ENCODE data around the gene TP53INP2. TPM values are rescaled to one million over a fixed set of nuclear protein-coding genes. Genes with fewer than 3 reads are reported as not detected.
A peak's percentile ranks its signal among the peaks of the same experiment; 100 is the strongest.

The TP53INP2 gene
- total and polyA plus RNA-seq, 2 of the 13 experiments (the other 11 are each of a cell fraction or from before 2014, with no cell fraction given): 5.2 to 18.8 TPM

GRCh38 chr20:34689486-34689885 is 14.7 kb upstream of the TP53INP2 start (continued):
- no peak for TF ChIP-seq MYC (CRISPR knock-in tag; IDR thresholded peaks at IDR 0.05; ENCODE audit: borderline replicate concordance)
- TF ChIP-seq MEF2D (CRISPR knock-in tag; IDR thresholded peaks at IDR 0.05): peak; percentile 45; the same call in 1 of the 2 replicates
- TF ChIP-seq FOSL2 (CRISPR knock-in tag; IDR thresholded peaks at IDR 0.05): peak; percentile 92
- no peak for TF ChIP-seq IRF1 (CRISPR knock-in tag; IDR thresholded peaks at IDR 0.05; ENCODE audit: low read depth)
- peak in 1 of 2 experiments; percentile 38; a peak in 1 of 4 replicates for TF ChIP-seq EP300 (IDR thresholded peaks at IDR 0.05; ENCODE audit: low read depth in 2 of 2, low read length in 2 of 2)
- no peak for TF ChIP-seq EP300 (CRISPR knock-in tag; IDR thresholded peaks at IDR 0.05; ENCODE audit: borderline replicate concordance)
- TF ChIP-seq ZNF710 (CRISPR knock-in tag; IDR thresholded peaks at IDR 0.05; ENCODE audit: borderline replicate concordance): no peak
- no peak for TF ChIP-seq ZNF20 (CRISPR knock-in tag; IDR thresholded peaks at IDR 0.05)
- no peak for TF ChIP-seq ZNF564 (CRISPR knock-in tag; IDR thresholded peaks at IDR 0.05)
- 0 out of 2 replicates have a peak, but pooled peaks have one; percentile 67 for TF ChIP-seq HOMEZ (CRISPR knock-in tag; IDR thresholded peaks at IDR 0.05; ENCODE audit: low read depth)
- peak; percentile 52; the same call in 1 of the 2 replicates for TF ChIP-seq JUND (CRISPR knock-in tag; IDR thresholded peaks at IDR 0.05)
- no peak for TF ChIP-seq RFX3 (CRISPR knock-in tag; IDR thresholded peaks at IDR 0.05)
- no peak for TF ChIP-seq NFE2 (CRISPR knock-in tag; IDR thresholded peaks at IDR 0.05)
- TF ChIP-seq HDAC2 (CRISPR knock-in tag; IDR thresholded peaks at IDR 0.05): no peak
- no peak for TF ChIP-seq MYPOP (CRISPR knock-in tag; IDR thresholded peaks at IDR 0.05)
- TF ChIP-seq FOXP1 (IDR thresholded peaks at IDR 0.05): no peak
- TF ChIP-seq FOXP1 (CRISPR knock-in tag; IDR thresholded peaks at IDR 0.05): peak; percentile 87
- TF ChIP-seq ZNF546 (CRISPR knock-in tag; conservative IDR thresholded peaks at IDR 0.05): 0 out of 2 replicates have a peak, but pooled peaks have one; percentile 52
- TF ChIP-seq ZMYM2 (CRISPR knock-in tag; IDR thresholded peaks at IDR 0.05): peak; percentile 95
- TF ChIP-seq HMG20A (CRISPR knock-in tag; IDR thresholded peaks at IDR 0.05; ENCODE audit: borderline replicate concordance): peak; percentile 60; the same call in 1 of the 2 replicates
